Activated T-helper 17 cell treated with anti-CD3 and anti-CD28 coated beads, Interleukin-2, amount 50 U/mL, for 72 hours (primary cell): ENCODE measurements around the gene GGT5. TPM values are rescaled to one million over a fixed set of nuclear protein-coding genes. Genes with fewer than 3 reads are reported as not detected.
"Not testable (repeated sequence)": the region's sequence is repeated elsewhere in the genome, so short reads cannot be mapped to it uniquely, and the experiment has no call there.

Experiments used
- ATAC-seq: fragments of 150-1000 bp; cut with Tn5 transposase; replicated peaks from 2 replicates; pipeline ENCODE4 v1.10.0; 2021; ENCODE audit warnings: mild to moderate bottlenecking, moderate library complexity
- H3K27ac Mint-ChIP-seq: one replicate; pipeline ENCODE4 v1.8.0; 2022; ENCODE audit warnings: mixed read lengths
- H3K27me3 Mint-ChIP-seq: one replicate; pipeline ENCODE4 v1.8.0; 2022; ENCODE audit warnings: mixed read lengths
- H3K36me3 Mint-ChIP-seq: one replicate; pipeline ENCODE4 v1.8.0; 2022; ENCODE audit warnings: low read depth, mild to moderate bottlenecking, mixed read lengths
- H3K4me1 Mint-ChIP-seq: one replicate; pipeline ENCODE4 v1.8.0; 2022; ENCODE audit warnings: mixed read lengths
- H3K4me3 Mint-ChIP-seq: one replicate; pipeline ENCODE4 v1.8.0; 2022; ENCODE audit warnings: mild to moderate bottlenecking, mixed read lengths
- H3K9me3 Mint-ChIP-seq: one replicate; pipeline ENCODE4 v1.8.0; 2022; ENCODE audit warnings: mixed read lengths
- total RNA-seq, 2 donors: library from RNA; stranded (reverse); gene quantifications; one replicate each; pipeline ENCODE4 v1.2.3, GENCODE V29; 2022

The GGT5 gene
- total RNA-seq, 2 donors from 2014 or later, result 0.19 TPM; not detected in 1

DNA sequence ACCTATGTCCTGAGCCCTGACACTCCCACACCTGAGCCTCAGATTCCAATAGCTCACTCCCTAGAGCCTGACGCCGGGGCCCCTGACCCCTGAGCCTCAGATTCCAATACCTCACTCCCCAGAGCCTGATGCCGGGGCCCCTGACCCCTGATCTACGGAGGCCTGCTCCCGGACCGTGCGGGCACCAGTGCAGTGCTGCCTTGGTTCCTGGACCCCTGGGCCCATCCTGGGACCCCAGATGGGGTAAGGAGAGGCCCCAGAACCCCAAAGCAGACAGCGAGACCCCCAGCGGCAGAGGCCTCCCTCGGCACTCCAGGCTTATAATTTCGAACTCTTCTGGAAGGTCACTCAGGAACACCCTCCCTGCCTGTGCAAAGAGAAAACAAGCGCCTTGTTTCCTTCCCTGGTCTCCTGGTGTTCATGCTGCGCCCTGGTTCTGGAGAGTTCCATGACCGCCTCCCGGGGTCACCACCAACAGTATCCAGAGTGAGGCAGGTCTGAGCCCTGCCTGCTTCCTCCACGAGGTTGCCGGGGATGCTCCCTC is 56.1 kb downstream of the GGT5 start:
- no peak overlapping the region for H3K4me3 Mint-ChIP-seq
- no peak overlapping the region for H3K27ac Mint-ChIP-seq
- ATAC-seq, result no peak
- no peaks in the 10 kb centered on the region for H3K4me1 Mint-ChIP-seq
- no peaks in the 10 kb centered on the region for H3K36me3 Mint-ChIP-seq
- no peaks in the 10 kb centered on the region for H3K9me3 Mint-ChIP-seq
- no peaks in the 10 kb centered on the region for H3K27me3 Mint-ChIP-seq

DNA sequence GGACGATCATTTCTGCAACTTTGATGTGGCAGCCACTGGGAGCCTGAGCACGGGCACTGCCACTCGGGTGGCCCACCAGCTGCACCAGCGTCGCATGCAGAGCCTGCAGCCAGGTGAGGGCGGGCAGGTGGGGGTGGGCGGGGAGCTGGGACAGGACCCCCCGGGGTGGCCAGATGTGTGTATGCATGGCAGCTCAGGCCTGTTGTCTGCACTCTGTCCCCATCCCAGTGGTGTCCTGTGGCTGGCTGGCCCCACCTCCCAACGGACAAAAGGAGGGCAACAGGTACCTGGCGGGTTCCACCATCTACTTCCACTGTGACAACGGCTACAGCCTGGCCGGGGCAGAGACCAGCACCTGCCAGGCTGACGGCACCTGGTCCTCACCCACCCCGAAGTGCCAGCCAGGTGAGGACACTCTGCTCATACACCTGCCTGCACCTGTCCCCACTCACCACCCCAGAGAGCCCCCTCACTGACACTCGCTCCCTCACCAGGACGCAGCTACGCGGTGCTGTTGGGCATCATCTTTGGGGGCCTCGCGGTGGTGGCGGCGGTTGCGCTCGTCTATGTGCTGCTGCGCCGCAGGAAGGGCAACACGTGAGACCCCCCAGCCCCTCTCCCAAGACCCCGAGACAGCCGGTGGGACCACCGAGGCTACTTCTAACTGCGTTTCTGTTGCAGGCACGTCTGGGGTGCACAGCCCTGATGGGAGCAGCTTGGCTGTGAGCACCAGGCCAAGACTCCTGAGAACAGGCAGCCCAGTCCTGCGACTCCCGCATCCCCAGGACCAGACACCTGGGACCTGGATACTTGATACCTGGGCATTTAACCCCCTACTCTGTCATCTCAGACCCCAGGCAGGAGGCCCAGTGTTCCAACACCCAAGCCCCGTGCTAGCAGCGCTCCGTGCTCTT is 56.9 kb downstream of the GGT5 start:
- Mint-ChIP-seq H3K36me3 (no peaks in the 10 kb centered on the region), H3K27me3 (no peaks in the 10 kb centered on the region), H3K4me3 (no peak overlapping the region), H3K9me3 (no peaks in the 10 kb centered on the region), H3K4me1 (no peaks in the 10 kb centered on the region), H3K27ac (no peak overlapping the region)
- ATAC-seq, result no peak

DNA sequence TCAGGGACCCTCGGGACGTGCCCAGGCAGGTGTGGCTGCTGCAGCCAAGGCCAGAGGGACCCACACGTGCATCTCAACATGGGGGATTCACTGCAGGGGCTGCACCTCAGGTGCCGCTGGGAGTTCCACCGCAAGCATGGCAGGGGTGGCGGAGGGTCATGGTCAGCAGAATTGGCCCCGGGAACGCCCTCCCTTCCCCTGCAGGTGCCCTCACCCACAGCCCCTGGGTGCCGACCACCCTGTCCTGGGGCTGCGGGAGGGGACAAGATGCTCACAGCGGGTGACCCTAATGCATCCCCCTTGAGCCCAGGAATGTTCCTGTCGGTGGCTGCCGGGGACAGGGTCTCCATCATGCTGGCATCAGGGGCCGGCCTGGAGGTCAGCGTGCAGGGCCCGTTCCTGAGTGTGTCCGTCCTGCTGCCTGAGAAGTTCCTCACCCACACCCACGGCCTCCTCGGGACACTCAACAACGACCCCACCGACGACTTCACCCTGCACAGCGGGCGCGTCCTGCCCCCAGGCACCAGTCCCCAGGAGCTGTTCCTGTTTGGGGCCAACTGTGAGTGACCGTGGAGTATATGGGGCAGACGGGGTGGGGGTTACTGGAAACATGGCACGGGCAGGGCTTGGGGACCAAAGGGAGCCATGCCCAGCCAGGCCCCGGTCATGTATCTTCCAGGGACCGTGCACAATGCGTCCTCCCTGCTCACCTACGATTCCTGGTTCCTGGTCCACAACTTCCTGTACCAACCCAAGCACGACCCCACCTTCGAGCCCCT is 57.8 kb downstream of the GGT5 start:
- Mint-ChIP-seq H3K27ac (no peak overlapping the region), H3K27me3 (no peaks in the 10 kb centered on the region), H3K9me3 (no peaks in the 10 kb centered on the region), H3K4me1 (no peaks in the 10 kb centered on the region), H3K4me3 (no peak overlapping the region), H3K36me3 (no peaks in the 10 kb centered on the region)
- ATAC-seq, result no peak

DNA sequence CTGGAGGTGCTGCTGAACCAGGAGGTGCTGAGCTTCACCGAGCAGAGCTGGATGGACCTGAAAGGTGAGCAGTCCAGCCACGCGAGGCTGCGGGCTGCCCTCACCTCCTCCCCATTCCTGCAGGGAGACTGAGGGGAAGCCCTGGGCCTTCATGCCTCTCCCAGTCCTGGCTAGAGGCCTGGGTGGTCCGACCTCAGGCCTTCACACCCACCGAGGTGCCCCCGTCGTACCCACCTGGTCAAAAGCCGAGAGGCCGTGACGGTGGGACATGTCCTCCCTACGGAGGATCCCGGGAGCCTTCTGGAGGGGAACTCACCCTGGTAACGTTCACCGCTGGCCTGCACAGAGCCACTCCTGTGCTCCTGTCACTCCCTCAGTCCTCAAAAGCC is 58.5 kb downstream of the GGT5 start:
- Mint-ChIP-seq H3K4me3 (no peak overlapping the region), H3K27ac (no peak overlapping the region), H3K4me1 (no peaks in the 10 kb centered on the region), H3K27me3 (no peaks in the 10 kb centered on the region), H3K36me3 (no peaks in the 10 kb centered on the region), H3K9me3 (no peaks in the 10 kb centered on the region)
- ATAC-seq, result no peak

DNA sequence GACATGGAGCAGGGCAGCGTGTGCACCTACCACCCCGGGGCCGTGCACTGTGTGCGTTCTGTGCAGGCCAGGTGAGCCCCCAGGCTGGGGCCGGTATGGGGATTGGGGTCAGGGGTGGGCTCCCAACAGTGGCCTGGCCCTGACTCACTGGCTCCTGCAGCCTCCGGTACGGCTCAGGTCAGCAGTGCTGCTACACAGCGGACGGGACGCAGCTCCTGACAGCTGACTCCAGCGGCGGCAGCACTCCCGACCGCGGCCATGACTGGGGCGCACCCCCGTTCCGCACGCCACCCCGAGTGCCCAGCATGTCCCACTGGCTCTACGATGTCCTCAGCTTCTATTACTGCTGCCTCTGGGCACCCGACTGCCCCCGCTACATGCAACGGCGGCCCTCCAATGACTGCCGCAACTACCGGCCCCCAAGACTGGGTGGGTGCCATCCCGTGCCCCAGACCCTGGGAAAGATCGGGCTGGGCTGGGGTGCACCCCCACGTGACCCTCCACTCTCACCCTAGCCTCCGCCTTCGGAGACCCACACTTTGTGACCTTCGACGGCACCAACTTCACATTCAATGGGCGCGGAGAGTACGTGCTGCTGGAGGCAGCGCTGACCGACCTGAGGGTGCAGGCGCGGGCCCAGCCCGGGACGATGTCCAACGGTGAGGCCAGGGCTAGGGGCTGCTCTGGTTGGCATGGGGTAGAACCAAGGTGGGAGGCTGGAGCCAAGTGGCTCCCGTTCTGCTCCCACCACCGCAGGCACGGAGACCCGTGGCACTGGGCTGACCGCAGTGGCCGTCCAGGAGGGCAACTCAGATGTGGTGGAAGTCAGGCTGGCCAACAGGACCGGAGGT is 59.2 kb downstream of the GGT5 start:
- H3K36me3 Mint-ChIP-seq, result no peaks in the 10 kb centered on the region
- H3K4me3 Mint-ChIP-seq, result no peak overlapping the region
- no peaks in the 10 kb centered on the region for H3K4me1 Mint-ChIP-seq
- no peak overlapping the region for H3K27ac Mint-ChIP-seq
- no peaks in the 10 kb centered on the region for H3K27me3 Mint-ChIP-seq
- ATAC-seq, result no peak
- no peaks in the 10 kb centered on the region for H3K9me3 Mint-ChIP-seq

DNA sequence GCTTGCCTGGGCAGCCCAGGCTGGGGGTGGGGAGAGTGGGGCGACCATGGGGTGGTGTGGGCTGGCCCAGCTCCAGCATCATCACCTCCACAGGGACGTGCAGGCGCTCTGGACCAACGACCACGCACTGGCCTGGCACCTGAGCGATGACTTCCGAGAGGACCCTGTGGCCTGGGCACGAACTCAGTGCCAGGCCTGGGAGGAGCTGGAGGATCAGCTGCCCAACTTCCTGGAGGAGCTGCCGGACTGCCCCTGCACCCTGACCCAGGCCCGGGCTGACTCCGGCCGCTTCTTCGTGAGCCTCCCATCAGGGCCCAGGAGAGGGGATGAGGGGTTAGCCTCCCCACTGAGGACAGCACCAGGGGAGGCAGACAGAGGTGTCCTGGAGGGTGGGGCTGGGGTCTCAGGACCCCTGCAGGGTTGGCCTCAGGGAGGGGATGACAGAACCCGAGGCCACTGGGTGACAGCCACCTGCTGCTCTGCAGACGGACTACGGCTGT is 59.8 kb downstream of the GGT5 start:
- ATAC-seq, result no peak
- no peaks in the 10 kb centered on the region for H3K4me1 Mint-ChIP-seq
- H3K36me3 Mint-ChIP-seq, result no peaks in the 10 kb centered on the region
- no peaks in the 10 kb centered on the region for H3K27me3 Mint-ChIP-seq
- no peak overlapping the region for H3K27ac Mint-ChIP-seq
- no peaks in the 10 kb centered on the region for H3K9me3 Mint-ChIP-seq
- H3K4me3 Mint-ChIP-seq, result no peak overlapping the region

DNA sequence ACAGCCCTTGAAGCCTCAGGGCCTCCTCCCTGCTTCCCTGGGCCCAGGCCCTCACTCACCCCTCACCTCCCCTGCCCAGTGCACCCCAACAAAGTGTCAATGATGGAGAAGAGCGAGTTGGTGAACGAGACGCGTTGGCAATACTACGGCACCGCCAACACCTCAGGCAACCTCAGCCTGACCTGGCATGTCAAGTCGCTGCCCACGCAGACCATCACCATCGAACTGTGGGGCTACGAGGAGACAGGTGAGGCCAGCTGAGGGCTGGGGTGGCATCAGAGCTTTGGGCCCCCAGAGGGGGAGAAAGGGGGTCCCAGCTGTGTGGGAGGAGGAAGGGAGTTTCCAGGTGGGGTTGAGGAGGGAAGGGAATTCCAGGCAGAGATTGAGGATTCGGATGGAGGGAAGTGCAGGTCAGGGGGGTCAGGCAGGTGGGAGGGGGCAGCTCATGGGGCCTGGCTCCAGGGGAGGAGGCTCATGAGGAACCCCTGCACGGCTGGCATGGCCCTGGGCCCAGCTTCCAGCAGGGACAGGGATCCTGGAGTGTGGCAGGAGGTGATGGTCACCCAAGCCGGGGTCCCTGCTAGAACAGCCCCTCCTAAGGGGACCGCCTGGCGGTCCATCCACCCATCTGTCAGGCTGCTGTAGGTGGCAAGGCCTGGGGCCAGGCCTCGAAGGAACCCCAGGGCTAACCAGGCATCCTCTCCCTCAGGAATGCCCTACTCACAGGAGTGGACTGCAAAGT is 60.7 kb downstream of the GGT5 start:
- Mint-ChIP-seq H3K9me3 (no peaks in the 10 kb centered on the region), H3K4me3 (no peak overlapping the region), H3K4me1 (no peaks in the 10 kb centered on the region), H3K27ac (no peak overlapping the region), H3K27me3 (no peaks in the 10 kb centered on the region), H3K36me3 (no peaks in the 10 kb centered on the region)
- no peak for ATAC-seq

DNA sequence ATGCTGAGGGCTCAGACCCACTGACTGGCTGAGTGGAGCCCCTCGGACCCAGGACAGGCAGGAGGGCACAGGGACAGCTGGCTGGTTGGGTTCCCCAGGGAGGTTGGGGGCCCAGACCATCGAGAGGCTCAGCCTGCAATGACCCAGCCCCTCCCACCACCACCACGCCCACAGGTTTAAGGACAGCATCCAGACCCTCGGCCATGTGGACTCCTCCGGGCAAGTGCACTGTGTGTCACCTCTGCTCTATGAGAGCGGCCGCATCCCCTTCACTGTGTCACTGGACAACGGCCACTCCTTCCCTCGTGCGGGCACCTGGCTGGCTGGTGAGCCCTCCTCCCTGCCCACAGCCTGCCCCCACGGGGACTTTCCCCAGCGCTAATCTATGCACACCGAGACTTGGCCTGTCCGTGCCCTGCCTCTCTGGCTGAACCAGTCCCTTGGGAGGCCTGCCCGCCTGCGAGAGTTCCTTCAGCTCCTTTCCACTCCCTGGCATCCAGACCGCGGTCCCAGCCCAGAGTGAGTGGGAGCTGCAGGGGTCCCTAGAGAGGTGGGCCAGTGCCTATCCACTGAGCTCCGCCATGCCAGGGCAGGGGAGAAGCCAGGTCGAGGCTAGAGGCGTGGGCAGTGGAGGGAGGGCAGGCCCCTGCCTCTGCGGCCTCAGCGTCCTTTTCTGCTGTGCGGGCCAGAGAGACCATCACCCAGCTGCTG is 61.4 kb downstream of the GGT5 start:
- ATAC-seq, result no peak
- Mint-ChIP-seq H3K27me3 (no peaks in the 10 kb centered on the region), H3K4me1 (no peaks in the 10 kb centered on the region), H3K27ac (no peak overlapping the region), H3K4me3 (no peak overlapping the region), H3K36me3 (no peaks in the 10 kb centered on the region), H3K9me3 (no peaks in the 10 kb centered on the region)

DNA sequence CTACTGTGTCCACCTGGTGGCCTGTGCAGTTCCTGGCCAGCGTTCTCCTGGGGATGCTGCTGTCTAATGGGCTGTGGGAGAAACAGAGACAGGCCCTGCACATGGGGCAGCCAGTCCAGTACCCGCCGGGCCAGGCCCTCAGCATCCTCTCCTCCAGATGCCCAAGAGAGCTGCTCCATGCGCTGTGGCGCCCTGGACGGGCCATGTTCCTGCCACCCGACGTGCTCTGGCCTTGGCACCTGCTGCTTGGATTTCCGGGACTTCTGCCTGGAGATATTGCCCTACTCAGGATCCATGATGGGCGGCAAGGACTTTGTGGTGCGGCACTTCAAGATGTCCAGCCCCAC is 62.0 kb downstream of the GGT5 start:
- ATAC-seq, H3K27me3 Mint-ChIP-seq, H3K27ac Mint-ChIP-seq, H3K9me3 Mint-ChIP-seq, H3K4me1 Mint-ChIP-seq, H3K4me3 Mint-ChIP-seq, H3K36me3 Mint-ChIP-seq: not testable (repeated sequence)

DNA sequence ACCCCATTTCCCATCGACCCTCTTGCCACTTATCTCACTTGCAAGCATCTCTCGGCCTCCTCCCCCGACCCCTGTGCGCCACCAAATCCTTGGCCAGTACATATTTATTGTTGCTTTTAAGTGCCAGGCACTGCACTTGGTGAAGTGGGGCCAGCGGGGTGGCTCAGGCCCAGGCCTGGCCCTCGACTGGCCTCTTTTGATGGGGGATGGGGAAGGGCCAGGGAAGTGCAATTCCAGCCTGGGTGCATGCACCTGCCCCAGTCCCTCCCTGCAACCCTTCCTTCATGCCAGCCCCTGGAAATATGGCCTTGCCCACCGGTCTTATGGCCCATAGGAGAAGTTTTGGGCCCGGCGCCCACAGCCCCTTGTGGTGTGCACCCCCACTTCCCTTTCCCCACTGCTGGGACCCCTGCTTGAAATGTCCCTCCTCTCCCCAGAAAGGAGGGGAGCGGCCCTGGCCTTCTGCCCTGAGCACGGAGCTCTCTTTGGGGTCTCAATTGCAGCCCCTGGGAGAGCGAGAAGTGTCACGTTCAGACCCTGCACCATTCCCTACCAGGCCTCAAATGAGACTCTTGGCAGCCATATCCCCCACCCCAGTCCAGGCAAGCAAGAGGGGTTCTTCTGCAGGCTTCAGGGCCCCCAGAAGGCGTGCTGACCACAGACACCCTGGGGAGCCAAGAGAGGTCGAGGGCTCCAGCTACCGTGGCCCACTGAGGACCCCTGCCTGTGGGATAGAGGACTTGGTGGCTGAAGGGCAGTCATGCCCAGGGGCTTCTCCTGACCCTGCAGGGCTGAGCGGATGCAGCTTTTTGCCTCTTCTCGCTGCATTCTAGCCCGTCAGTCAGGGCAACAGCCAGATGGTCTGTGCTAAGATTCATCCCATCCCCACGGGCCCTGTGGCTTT is 62.6 kb downstream of the GGT5 start:
- Mint-ChIP-seq H3K36me3 (no peaks in the 10 kb centered on the region), H3K4me1 (no peaks in the 10 kb centered on the region), H3K4me3 (no peak overlapping the region), H3K27me3 (no peaks in the 10 kb centered on the region), H3K27ac (no peak overlapping the region), H3K9me3 (no peaks in the 10 kb centered on the region)
- no peak for ATAC-seq

DNA sequence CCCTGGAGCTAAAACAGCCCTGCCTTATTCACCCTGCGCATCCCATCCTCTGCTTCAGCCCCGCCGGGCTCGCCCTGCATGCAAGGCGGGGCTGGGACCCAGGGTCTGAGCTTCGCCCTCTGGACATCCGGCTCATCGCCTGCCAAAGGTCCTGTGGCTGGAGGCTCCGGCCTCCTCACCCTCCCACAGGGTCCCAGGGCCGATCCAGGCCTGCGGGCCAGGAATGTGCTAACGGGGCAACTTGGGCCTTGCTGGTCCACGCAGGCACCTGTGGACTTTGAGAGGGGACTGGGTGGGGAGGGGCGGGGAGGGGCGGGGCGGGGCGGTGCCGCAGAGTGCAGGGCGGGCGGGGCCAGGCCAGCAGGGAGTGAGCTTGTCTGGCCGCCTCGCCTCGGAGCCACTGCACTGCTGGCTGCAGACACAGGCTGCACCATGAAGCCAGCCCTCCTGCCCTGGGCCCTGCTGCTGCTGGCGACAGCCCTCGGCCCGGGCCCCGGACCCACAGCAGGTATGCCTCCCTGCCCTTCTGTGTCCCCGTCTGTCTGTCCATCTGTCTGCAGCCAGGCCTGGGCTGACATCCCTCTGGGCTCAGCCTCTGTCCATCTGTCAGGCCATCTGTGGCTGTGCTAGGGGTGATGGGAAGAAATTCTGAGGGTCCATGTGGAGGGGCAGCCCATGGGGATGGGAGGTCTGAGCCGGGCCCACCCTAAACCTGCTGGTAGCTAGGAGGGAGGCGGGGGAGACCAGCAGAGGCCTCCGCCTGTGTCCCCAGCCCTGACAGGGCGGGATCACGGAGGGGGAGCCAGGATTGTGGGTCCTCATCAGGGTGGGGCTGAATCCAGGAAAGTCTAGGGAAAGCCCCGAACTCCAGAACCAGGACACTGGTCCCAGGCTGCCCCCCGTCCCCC is 63.5 kb downstream of the GGT5 start, which contains the start of gene SUSD2:
SUSD2 (plus strand) TSS at position 400 of the 908 bp plus-strand sequence; CDS start at position 433, 33 bp downstream.
- no peak for ATAC-seq
- no peak within 1 kb of the TSS for H3K4me3 Mint-ChIP-seq
- H3K9me3 Mint-ChIP-seq, result no peaks in the 10 kb centered on the region
- no peaks in the 10 kb centered on the region for H3K4me1 Mint-ChIP-seq
- H3K27me3 Mint-ChIP-seq, result no peaks in the 10 kb centered on the region
- H3K36me3 Mint-ChIP-seq, result no peaks in the 10 kb centered on the region
- no peak within 1 kb of the TSS for H3K27ac Mint-ChIP-seq
